Activated CD4-positive, alpha-beta T cell treated with anti-CD3 and anti-CD28 coated beads, Interleukin-2, amount 50 U/mL, for 1 hour (primary cell): Measurements from ENCODE around the gene ART1.

Experiments
- DNase-seq: peaks from one replicate; pipeline ENCODE4 v3.0.0-alpha.2; 2020

The ART1 gene

GRCh38 chr11:3667149-3668035, 22.5 kb downstream of the ART1 start:
- DNase-seq = no peak

- no peak for DNase-seq
Observed at GRCh38 chr11:3669128-3669527, 24.2 kb downstream of the ART1 start.

GRCh38 chr11:3669742-3670183, 24.8 kb downstream of the ART1 start:
- no peak for DNase-seq

- DNase-seq = no peak
Observed at GRCh38 chr11:3671334-3672254, 26.7 kb downstream of the ART1 start, which contains the start of gene CHRNA10. Gene CHRNA10 (minus strand): TSS chr11:3671384. CDS start chr11:3671312, 72 bp downstream.

GRCh38 chr11:3674189-3674588, 29.3 kb downstream of the ART1 start:
- no peak for DNase-seq

GRCh38 chr11:3675971-3676370, 31.0 kb downstream of the ART1 start:
- no peak for DNase-seq

GRCh38 chr11:3679077-3679476, 34.1 kb downstream of the ART1 start:
- DNase-seq = no peak

- no peak for DNase-seq
Observed at GRCh38 chr11:3683039-3683438, 38.1 kb downstream of the ART1 start.

- DNase-seq = no peak
Observed at GRCh38 chr11:3684129-3684818, 39.3 kb downstream of the ART1 start.

GRCh38 chr11:3684819-3685172, 39.9 kb downstream of the ART1 start:
- no peak for DNase-seq

- DNase-seq = no peak
Observed at GRCh38 chr11:3685923-3686322, 41.0 kb downstream of the ART1 start.

- DNase-seq = no peak
Observed at GRCh38 chr11:3686751-3687150, 41.8 kb downstream of the ART1 start.

- no peak for DNase-seq
Observed at GRCh38 chr11:3700410-3700809, 55.5 kb downstream of the ART1 start.

- DNase-seq = no peak
Observed at GRCh38 chr11:3700910-3701309, 56.0 kb downstream of the ART1 start.

- no peak for DNase-seq
Observed at GRCh38 chr11:3703383-3703782, 58.5 kb downstream of the ART1 start.

- DNase-seq = no peak
Observed at GRCh38 chr11:3707176-3707575, 62.2 kb downstream of the ART1 start.

- no peak for DNase-seq
Observed at GRCh38 chr11:3709977-3710376, 65.0 kb downstream of the ART1 start.

- no peak for DNase-seq
Observed at GRCh38 chr11:3710485-3711259, 65.7 kb downstream of the ART1 start.

- no peak for DNase-seq
Observed at GRCh38 chr11:3712274-3712673, 67.3 kb downstream of the ART1 start.
